GM18505 (cell line): ENCODE measurements around the gene ASPG.

Source experiments
- ATAC-seq: cut with Tn5 transposase; IDR thresholded peaks from one replicate; pipeline ENCODE4 v1.9.1; 2021; ENCODE audit not compliant: unreplicated experiment
- POLR2A ChIP-seq: IDR thresholded peaks from 4 replicates; pipeline ENCODE4 v1.6.1; 2011; ENCODE audit warnings: borderline replicate concordance; ENCODE audit not compliant: insufficient read depth, insufficient read length; ENCODE audit errors: extremely low read depth

Gene ASPG

GRCh38 chr14:104144911-104145825 is 59.7 kb downstream of the ASPG start:
- no peak for TF ChIP-seq POLR2A
- ATAC-seq: no peak

- no peak for TF ChIP-seq POLR2A
- ATAC-seq: no peak
Observed at GRCh38 chr14:104145826-104146601, 60.5 kb downstream of the ASPG start.

GRCh38 chr14:104146651-104147345 is 61.3 kb downstream of the ASPG start:
- no peak for TF ChIP-seq POLR2A
- ATAC-seq: no peak

GRCh38 chr14:104147346-104148125 is 62.0 kb downstream of the ASPG start:
- no peak for TF ChIP-seq POLR2A
- no peak for ATAC-seq

- TF ChIP-seq POLR2A: no peak
- no peak for ATAC-seq
Observed at GRCh38 chr14:104148433-104149277, 63.2 kb downstream of the ASPG start.

GRCh38 chr14:104149278-104149595 is 63.7 kb downstream of the ASPG start:
- ATAC-seq: no peak
- no peak for TF ChIP-seq POLR2A

GRCh38 chr14:104149617-104150135 is 64.2 kb downstream of the ASPG start:
- no peak for ATAC-seq
- TF ChIP-seq POLR2A: no peak

GRCh38 chr14:104150136-104151025 is 64.9 kb downstream of the ASPG start:
- TF ChIP-seq POLR2A: no peak
- ATAC-seq: no peak

GRCh38 chr14:104151026-104151381 is 65.5 kb downstream of the ASPG start:
- no peak for ATAC-seq
- no peak for TF ChIP-seq POLR2A

GRCh38 chr14:104151566-104152245 is 66.2 kb downstream of the ASPG start:
- no peak for ATAC-seq
- TF ChIP-seq POLR2A: no peak

GRCh38 chr14:104152246-104152575 is 66.7 kb downstream of the ASPG start:
- TF ChIP-seq POLR2A: no peak
- no peak for ATAC-seq
